SJCRH30 (cell line): Measurements from ENCODE around the gene S100A16. TPM values are rescaled to one million over a fixed set of nuclear protein-coding genes. Genes with fewer than 3 reads are reported as not detected.
"Not testable (repeated sequence)": the region's sequence is repeated elsewhere in the genome, so short reads cannot be mapped to it uniquely, and the experiment has no call there.

Experiments used
- DNase-seq, 2 experiments: peaks; one replicate each; pipeline ENCODE4 v3.0.0-alpha.2; 2015 to 2020
- H3K27ac ChIP-seq: fragments of 250-450 bp; sonication (Bioruptor Pico); 2 replicates; pipeline ENCODE4 v1.5.1; 2020; ENCODE audit warnings: mild to moderate bottlenecking, moderate library complexity
- H3K27me3 ChIP-seq: fragments of 250-450 bp; sonication (Bioruptor Pico); 2 replicates; pipeline ENCODE4 v1.5.1; 2020; ENCODE audit warnings: mild to moderate bottlenecking, moderate library complexity
- H3K36me3 ChIP-seq: fragments of 250-450 bp; sonication (Bioruptor Pico); 2 replicates; pipeline ENCODE4 v1.5.1; 2020; ENCODE audit warnings: mild to moderate bottlenecking, moderate library complexity
- H3K4me1 ChIP-seq: fragments of 250-450 bp; sonication (Bioruptor Pico); 2 replicates; pipeline ENCODE4 v1.5.1; 2020; ENCODE audit warnings: mild to moderate bottlenecking, moderate library complexity
- H3K4me3 ChIP-seq: fragments of 250-450 bp; sonication (Bioruptor Pico); 2 replicates; pipeline ENCODE4 v1.5.1; 2020; ENCODE audit warnings: mild to moderate bottlenecking, moderate library complexity
- H3K9me3 ChIP-seq: fragments of 250-450 bp; sonication (Bioruptor Pico); replicated peaks from 2 replicates; pipeline ENCODE4 v1.5.1; 2020; ENCODE audit warnings: mild to moderate bottlenecking, moderate library complexity
- total RNA-seq: library from RNA; depleted of rRNA; stranded (reverse); fragments of >200 nt; shearing (Covaris generic); gene quantifications from 2 replicates; pipeline ENCODE4 v1.2.3, GENCODE V29; 2014

Gene S100A16
- total RNA-seq, 1 experiment from 2014 or later: 46.6 TPM

- Histone ChIP-seq H3K4me3 (no peak overlapping the region), H3K36me3 (peaks cover 43% of the 10 kb centered on the region), H3K9me3 (no peaks in the 10 kb centered on the region), H3K27ac (no peak overlapping the region), H3K27me3 (no peaks in the 10 kb centered on the region), H3K4me1 (no peaks in the 10 kb centered on the region)
- DNase-seq: no peak
Measured at GRCh38 chr1:153646672-153647345, 33.9 kb upstream of the S100A16 start.

GRCh38 chr1:153643816-153644215, 30.9 kb upstream of the S100A16 start:
- H3K36me3 ChIP-seq: peaks cover 73% of the 10 kb centered on the region
- DNase-seq: no peak
- no peaks in the 10 kb centered on the region for H3K9me3 ChIP-seq
- H3K4me3 ChIP-seq: no peak overlapping the region
- no peaks in the 10 kb centered on the region for H3K4me1 ChIP-seq
- no peaks in the 10 kb centered on the region for H3K27me3 ChIP-seq
- no peak overlapping the region for H3K27ac ChIP-seq

- peaks cover 80% of the 10 kb centered on the region for H3K36me3 ChIP-seq
- H3K4me1 ChIP-seq: no peaks in the 10 kb centered on the region
- no peak overlapping the region for H3K4me3 ChIP-seq
- H3K27me3 ChIP-seq: no peaks in the 10 kb centered on the region
- H3K27ac ChIP-seq: no peak overlapping the region
- no peak for DNase-seq
- H3K9me3 ChIP-seq: no peaks in the 10 kb centered on the region
Measured at GRCh38 chr1:153643100-153643499, 30.2 kb upstream of the S100A16 start.

- H3K9me3 ChIP-seq: no peaks in the 10 kb centered on the region
- no peak overlapping the region for H3K27ac ChIP-seq
- H3K4me3 ChIP-seq: no peak overlapping the region
- H3K36me3 ChIP-seq: peaks cover 90% of the 10 kb centered on the region
- H3K27me3 ChIP-seq: no peaks in the 10 kb centered on the region
- DNase-seq: no peak
- no peaks in the 10 kb centered on the region for H3K4me1 ChIP-seq
Measured at GRCh38 chr1:153642161-153642560, 29.2 kb upstream of the S100A16 start.

- Histone ChIP-seq H3K4me3 (no peak overlapping the region), H3K36me3 (peaks cover 92% of the 10 kb centered on the region), H3K9me3 (no peaks in the 10 kb centered on the region), H3K27me3 (no peaks in the 10 kb centered on the region), H3K27ac (no peak overlapping the region), H3K4me1 (no peaks in the 10 kb centered on the region)
- no peak for DNase-seq
Measured at GRCh38 chr1:153640861-153641260, 27.9 kb upstream of the S100A16 start.

- H3K4me1 ChIP-seq, DNase-seq: not testable (repeated sequence)
- H3K36me3 ChIP-seq: peaks cover 87% of the 10 kb centered on the region
Measured at GRCh38 chr1:153640213-153640612, 27.3 kb upstream of the S100A16 start.

GRCh38 chr1:153639280-153639679, 26.3 kb upstream of the S100A16 start:
- peaks cover 80% of the 10 kb centered on the region for H3K36me3 ChIP-seq
- no peak for DNase-seq
- peaks cover 3% of the 10 kb centered on the region; the same call in 1 of the 2 replicates for H3K4me1 ChIP-seq
- no peak overlapping the region for H3K27ac ChIP-seq
- no peaks in the 10 kb centered on the region for H3K9me3 ChIP-seq
- no peak overlapping the region for H3K4me3 ChIP-seq
- no peaks in the 10 kb centered on the region for H3K27me3 ChIP-seq

More at GRCh38 chr1:153640213-153640612, 27.3 kb upstream of the S100A16 start:
- not testable (repeated sequence) for H3K4me3 ChIP-seq, H3K27ac ChIP-seq, H3K27me3 ChIP-seq, H3K9me3 ChIP-seq

GRCh38 chr1:153638261-153638660, 25.3 kb upstream of the S100A16 start:
- DNase-seq: no peak
- H3K4me1 ChIP-seq: peaks cover 3% of the 10 kb centered on the region; the same call in 1 of the 2 replicates
- no peak overlapping the region for H3K27ac ChIP-seq
- no peak overlapping the region for H3K4me3 ChIP-seq
- H3K27me3 ChIP-seq: no peaks in the 10 kb centered on the region
- peaks cover 71% of the 10 kb centered on the region for H3K36me3 ChIP-seq
- no peaks in the 10 kb centered on the region for H3K9me3 ChIP-seq

- Histone ChIP-seq H3K27me3 (no peaks in the 10 kb centered on the region), H3K4me3 (no peak overlapping the region), H3K36me3 (peaks cover 56% of the 10 kb centered on the region), H3K27ac (no peak overlapping the region), H3K9me3 (no peaks in the 10 kb centered on the region), H3K4me1 (peaks cover 3% of the 10 kb centered on the region; the same call in 1 of the 2 replicates)
- no peak for DNase-seq
Measured at GRCh38 chr1:153636312-153636711, 23.4 kb upstream of the S100A16 start.

- Histone ChIP-seq H3K4me3 (no peak overlapping the region), H3K27me3 (no peaks in the 10 kb centered on the region), H3K4me1 (peaks cover 3% of the 10 kb centered on the region; the same call in 1 of the 2 replicates), H3K9me3 (no peaks in the 10 kb centered on the region), H3K27ac (no peak overlapping the region), H3K36me3 (peaks cover 52% of the 10 kb centered on the region)
- no peak for DNase-seq
Measured at GRCh38 chr1:153635872-153636271, 22.9 kb upstream of the S100A16 start.

GRCh38 chr1:153633754-153634665, 21.1 kb upstream of the S100A16 start, which contains the start of gene CHTOP:
CHTOP (plus strand) TSS chr1:153634066; CDS start chr1:153636589, 2,523 bp downstream.
- Histone ChIP-seq H3K4me1 (peaks cover 3% of the 10 kb centered on the region; the same call in 1 of the 2 replicates), H3K9me3 (no peaks in the 10 kb centered on the region), H3K27ac (peak within 1 kb of the TSS; percentile 99), H3K4me3 (peak within 1 kb of the TSS; percentile 92), H3K27me3 (no peaks in the 10 kb centered on the region), H3K36me3 (peaks cover 33% of the 10 kb centered on the region)
- DNase-seq: peak; percentile 97 to 98

- Histone ChIP-seq H3K36me3 (peaks cover 25% of the 10 kb centered on the region), H3K27me3 (no peaks in the 10 kb centered on the region), H3K4me1 (peaks cover 3% of the 10 kb centered on the region; the same call in 1 of the 2 replicates), H3K4me3 (peak overlapping the region; percentile 92), H3K9me3 (no peaks in the 10 kb centered on the region), H3K27ac (no peak overlapping the region)
- DNase-seq: no peak
Measured at GRCh38 chr1:153633161-153633753, 20.3 kb upstream of the S100A16 start.

GRCh38 chr1:153631047-153632022, 18.4 kb upstream of the S100A16 start:
- Histone ChIP-seq H3K36me3 (peaks cover 6% of the 10 kb centered on the region), H3K27ac (no peak overlapping the region), H3K4me3 (no peak overlapping the region), H3K4me1 (peaks cover 9% of the 10 kb centered on the region), H3K9me3 (no peaks in the 10 kb centered on the region), H3K27me3 (no peaks in the 10 kb centered on the region)
- DNase-seq: no peak

- DNase-seq: no peak
- Histone ChIP-seq H3K36me3 (peaks cover 3% of the 10 kb centered on the region; the same call in 1 of the 2 replicates), H3K9me3 (no peaks in the 10 kb centered on the region), H3K4me1 (peaks cover 12% of the 10 kb centered on the region), H3K27me3 (no peaks in the 10 kb centered on the region), H3K27ac (no peak overlapping the region), H3K4me3 (no peak overlapping the region)
Measured at GRCh38 chr1:153630384-153630783, 17.4 kb upstream of the S100A16 start.
